Activated B cell treated with CpG ODN at 0.5 μM for 24 hours (primary cell): ENCODE data around the gene NPHP4. TPM values are rescaled to one million over a fixed set of nuclear protein-coding genes. Genes with fewer than 3 reads are reported as not detected.

Experiments used
- ATAC-seq: fragments of 200-7000 bp; cut with Tn5 transposase; one replicate; pipeline ENCODE4 v1.10.0; 2021; ENCODE audit warnings: low read depth, mild to moderate bottlenecking, moderate library complexity
- CTCF ChIA-PET: fragments of 350-600 bp; sonication (Branson Sonifier 250); formaldehyde crosslinking; loops from one replicate; lab custom pipeline; 2021; ENCODE audit warnings: antibody characterized with exemption; lab: Charles Lee
- POLR2A ChIA-PET: fragments of 350-600 bp; sonication (Branson Sonifier 250); formaldehyde crosslinking; loops from one replicate; lab custom pipeline; 2021; ENCODE audit warnings: antibody characterized with exemption; lab: Charles Lee
- DNase-seq: peaks from one replicate; pipeline ENCODE4 v3.0.0; 2022
- H3K27ac Mint-ChIP-seq: one replicate; pipeline ENCODE4 v1.8.0; 2020; ENCODE audit warnings: mixed read lengths
- H3K27me3 Mint-ChIP-seq: one replicate; pipeline ENCODE4 v1.8.0; 2021; ENCODE audit warnings: mixed read lengths
- H3K36me3 Mint-ChIP-seq: one replicate; pipeline ENCODE4 v1.8.0; 2021; ENCODE audit warnings: low read depth, mixed read lengths
- H3K4me1 Mint-ChIP-seq: one replicate; pipeline ENCODE4 v1.8.0; 2021; ENCODE audit warnings: mixed read lengths
- H3K4me3 Mint-ChIP-seq: one replicate; pipeline ENCODE4 v1.8.0; 2020; ENCODE audit warnings: mild to moderate bottlenecking, mixed read lengths
- H3K9me3 Mint-ChIP-seq: one replicate; pipeline ENCODE4 v1.8.0; 2020; ENCODE audit warnings: mixed read lengths
- CTCF ChIP-seq: fragments of 200-600 bp; IDR thresholded peaks from one replicate; pipeline ENCODE4 v1.8.0; 2022; ENCODE audit warnings: antibody characterized with exemption, mild to moderate bottlenecking
- intact Hi-C: fragments of 100-400 bp; cut with micrococcal nuclease; formaldehyde crosslinking; loops from one replicate; pipeline ENCODE4 v1.15.1; 2024
- total RNA-seq: library from RNA; stranded (reverse); gene quantifications from 2 replicates; pipeline ENCODE4 v1.2.3, GENCODE V29; 2022

Gene NPHP4
- total RNA-seq, 1 donor from 2014 or later, result 8.0 TPM

- POLR2A ChIA-PET, result no interaction called here
- DNase-seq (no peak), ATAC-seq (no peak)
- Mint-ChIP-seq H3K4me1 (peaks cover 4% of the 10 kb centered on the region), H3K9me3 (peaks cover 5% of the 10 kb centered on the region), H3K27me3 (no peaks in the 10 kb centered on the region), H3K4me3 (no peak overlapping the region), H3K36me3 (peaks cover 2% of the 10 kb centered on the region), H3K27ac (no peak overlapping the region)
- CTCF ChIA-PET, result no interaction called here
- intact Hi-C loops, result no loop called here
- TF ChIP-seq CTCF, result no peak
These were observed 72.0 kb downstream of the NPHP4 start for GRCh38 chr1:5920201-5920600.

GRCh38 chr1:5918275-5918649 lies 74.0 kb downstream of the NPHP4 start:
- H3K4me1 Mint-ChIP-seq, result peaks cover 4% of the 10 kb centered on the region
- ChIA-PET POLR2A (no interaction called here), CTCF (interaction anchor here (1.3 to 2.2 kb wide), 2 partner anchors 8 to 408 kb away, joined by 3 to 6 read pairs; no protein-coding TSS in a partner anchor)
- DNase-seq (no peak), ATAC-seq (no peak)
- H3K36me3 Mint-ChIP-seq, result no peaks in the 10 kb centered on the region
- no peaks in the 10 kb centered on the region for H3K27me3 Mint-ChIP-seq
- intact Hi-C loops, result no loop called here
- no peak for TF ChIP-seq CTCF
- H3K9me3 Mint-ChIP-seq, result no peaks in the 10 kb centered on the region
- no peak overlapping the region for H3K27ac Mint-ChIP-seq
- no peak overlapping the region for H3K4me3 Mint-ChIP-seq

GRCh38 chr1:5917591-5918274 lies 74.5 kb downstream of the NPHP4 start:
- CTCF ChIA-PET, result interaction anchor here (1.3 to 2.2 kb wide), 2 partner anchors 8 to 407 kb away, joined by 3 to 6 read pairs; no protein-coding TSS in a partner anchor
- Mint-ChIP-seq H3K4me1 (peaks cover 4% of the 10 kb centered on the region), H3K9me3 (no peaks in the 10 kb centered on the region), H3K36me3 (no peaks in the 10 kb centered on the region), H3K27me3 (no peaks in the 10 kb centered on the region), H3K4me3 (no peak overlapping the region), H3K27ac (no peak overlapping the region)
- POLR2A ChIA-PET, result no interaction called here
- DNase-seq, result no peak
- no peak for ATAC-seq
- no peak for TF ChIP-seq CTCF
- intact Hi-C loops, result no loop called here

- Mint-ChIP-seq H3K27ac (no peak overlapping the region), H3K36me3 (no peaks in the 10 kb centered on the region), H3K4me1 (peaks cover 4% of the 10 kb centered on the region), H3K27me3 (no peaks in the 10 kb centered on the region), H3K9me3 (no peaks in the 10 kb centered on the region), H3K4me3 (no peak overlapping the region)
- ChIA-PET CTCF (interaction anchor here (2.2 kb wide), 1 partner anchor 407 kb away, joined by 6 read pairs; no protein-coding TSS in a partner anchor), POLR2A (no interaction called here)
- ATAC-seq (no peak), DNase-seq (no peak)
- intact Hi-C loops, result no loop called here
- TF ChIP-seq CTCF, result no peak
These were observed 75.0 kb downstream of the NPHP4 start for GRCh38 chr1:5917281-5917590.

- DNase-seq, result no peak
- intact Hi-C loops, result no loop called here
- no peaks in the 10 kb centered on the region for H3K9me3 Mint-ChIP-seq
These were observed 75.5 kb downstream of the NPHP4 start for GRCh38 chr1:5916572-5917280.

More at GRCh38 chr1:5916572-5917280, 75.5 kb downstream of the NPHP4 start:
- POLR2A ChIA-PET, result no interaction called here
- H3K4me3 Mint-ChIP-seq, result no peak overlapping the region
- CTCF ChIA-PET, result interaction anchor here (1.4 to 2.2 kb wide), 2 partner anchors 402 to 406 kb away, joined by 4 to 6 read pairs; no protein-coding TSS in a partner anchor
- H3K4me1 Mint-ChIP-seq, result peaks cover 4% of the 10 kb centered on the region
- no peaks in the 10 kb centered on the region for H3K27me3 Mint-ChIP-seq
- TF ChIP-seq CTCF, result no peak
- H3K36me3 Mint-ChIP-seq, result no peaks in the 10 kb centered on the region
- H3K27ac Mint-ChIP-seq, result no peak overlapping the region
- ATAC-seq, result no peak
